ENCODE measurements around the gene EFTUD2.

GRCh38 chr17:44848257-44848795 lies 50.9 kb downstream of the EFTUD2 start:
- TF ChIP-seq, protein P1, sequence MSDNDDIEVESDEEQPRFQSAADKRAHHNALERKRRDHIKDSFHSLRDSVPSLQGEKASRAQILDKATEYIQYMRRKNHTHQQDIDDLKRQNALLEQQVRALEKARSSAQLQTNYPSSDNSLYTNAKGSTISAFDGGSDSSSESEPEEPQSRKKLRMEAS (IDR thresholded peaks at IDR 0.05) = no peak
- no peak for TF ChIP-seq USF1 (IDR thresholded peaks at IDR 0.05)

Measured in Ishikawa (cell line).